H7 (cell line): ENCODE results near the gene MAD2L1. TPM values are rescaled to one million over a fixed set of nuclear protein-coding genes. Genes with fewer than 3 reads are reported as not detected.
"Not testable (repeated sequence)": the region's sequence is repeated elsewhere in the genome, so short reads cannot be mapped to it uniquely, and the experiment has no call there.

ENCODE experiments used
- DNase-seq: peaks from one replicate; pipeline ENCODE4 v3.0.0; 2012
- H3K27me3 ChIP-seq: 2 replicates; pipeline ENCODE4 v1.6.0; 2011; ENCODE audit warnings: mild to moderate bottlenecking, low read length; ENCODE audit not compliant: control insufficient read depth, insufficient read depth
- H3K36me3 ChIP-seq: replicated peaks from 2 replicates; pipeline ENCODE4 v1.5.1; 2011; ENCODE audit warnings: low read length; ENCODE audit not compliant: control insufficient read depth, insufficient read depth
- H3K4me3 ChIP-seq: 2 replicates; pipeline ENCODE4 v1.5.1; 2011; ENCODE audit warnings: low read depth, mild to moderate bottlenecking, control low read depth, low read length, moderate library complexity; ENCODE audit not compliant: insufficient read depth
- total RNA-seq: library from RNA; depleted of rRNA; stranded (reverse); fragments of >200 nt; shearing (Covaris generic); gene quantifications from 2 replicates; pipeline ENCODE4 v1.2.3, GENCODE V29; 2014; rRNA removed

The MAD2L1 gene
- 142 and 159 TPM in 2 replicates for total RNA-seq

GRCh38 chr4:120066517-120067340, at the start of gene MAD2L1:
Gene MAD2L1, minus strand, starts transcription at chr4:120066848. Its CDS starts 114 bp downstream, at chr4:120066734.
- Histone ChIP-seq H3K4me3 (peak within 1 kb of the TSS; percentile 86), H3K27me3 (no peaks in the 10 kb centered on the region), H3K36me3 (peaks cover 7% of the 10 kb centered on the region)
- peak; percentile 89 for DNase-seq

- Histone ChIP-seq H3K36me3 (no peaks in the 10 kb centered on the region), H3K27me3 (no peaks in the 10 kb centered on the region), H3K4me3 (no peak overlapping the region)
- DNase-seq: no peak
Observed at GRCh38 chr4:120111745-120112144, 45.1 kb upstream of the MAD2L1 start.

GRCh38 chr4:120109406-120109805, 42.8 kb upstream of the MAD2L1 start:
- H3K27me3 ChIP-seq: no peaks in the 10 kb centered on the region
- no peak overlapping the region for H3K4me3 ChIP-seq
- DNase-seq: no peak
- H3K36me3 ChIP-seq: no peaks in the 10 kb centered on the region

- no peak for DNase-seq
- H3K4me3 ChIP-seq: no peak overlapping the region
- H3K27me3 ChIP-seq: no peaks in the 10 kb centered on the region
- H3K36me3 ChIP-seq: no peaks in the 10 kb centered on the region
Observed at GRCh38 chr4:120105472-120105871, 38.8 kb upstream of the MAD2L1 start.

GRCh38 chr4:120096508-120097297, 30.1 kb upstream of the MAD2L1 start:
- no peak for DNase-seq
- no peaks in the 10 kb centered on the region for H3K36me3 ChIP-seq
- H3K4me3 ChIP-seq: no peak overlapping the region
- no peaks in the 10 kb centered on the region for H3K27me3 ChIP-seq

- H3K36me3 ChIP-seq: no peaks in the 10 kb centered on the region
- no peak overlapping the region for H3K4me3 ChIP-seq
- no peak for DNase-seq
- no peaks in the 10 kb centered on the region for H3K27me3 ChIP-seq
Observed at GRCh38 chr4:120088507-120088906, 21.9 kb upstream of the MAD2L1 start.

- H3K27me3 ChIP-seq, H3K4me3 ChIP-seq, H3K36me3 ChIP-seq, DNase-seq: not testable (repeated sequence)
Observed at GRCh38 chr4:120088066-120088465, 21.4 kb upstream of the MAD2L1 start.

GRCh38 chr4:120085705-120086104, 19.1 kb upstream of the MAD2L1 start:
- no peak for DNase-seq
- H3K36me3 ChIP-seq: no peaks in the 10 kb centered on the region
- H3K27me3 ChIP-seq: no peaks in the 10 kb centered on the region
- H3K4me3 ChIP-seq: no peak overlapping the region

- no peak for DNase-seq
- Histone ChIP-seq H3K4me3 (no peak overlapping the region), H3K27me3 (no peaks in the 10 kb centered on the region), H3K36me3 (no peaks in the 10 kb centered on the region)
Observed at GRCh38 chr4:120084327-120084726, 17.7 kb upstream of the MAD2L1 start.

- Histone ChIP-seq H3K36me3 (no peaks in the 10 kb centered on the region), H3K4me3 (no peak overlapping the region), H3K27me3 (no peaks in the 10 kb centered on the region)
- DNase-seq: no peak
Observed at GRCh38 chr4:120083152-120083551, 16.5 kb upstream of the MAD2L1 start.

GRCh38 chr4:120082251-120082650, 15.6 kb upstream of the MAD2L1 start:
- Histone ChIP-seq H3K4me3 (no peak overlapping the region), H3K27me3 (no peaks in the 10 kb centered on the region), H3K36me3 (no peaks in the 10 kb centered on the region)
- DNase-seq: no peak

- Histone ChIP-seq H3K36me3 (no peaks in the 10 kb centered on the region), H3K4me3 (no peak overlapping the region), H3K27me3 (no peaks in the 10 kb centered on the region)
- DNase-seq: no peak
Observed at GRCh38 chr4:120081726-120082125, 15.1 kb upstream of the MAD2L1 start.

GRCh38 chr4:120080533-120080932, 13.9 kb upstream of the MAD2L1 start:
- Histone ChIP-seq H3K36me3 (no peaks in the 10 kb centered on the region), H3K4me3 (no peak overlapping the region), H3K27me3 (no peaks in the 10 kb centered on the region)
- DNase-seq: no peak

GRCh38 chr4:120079839-120080520, 13.3 kb upstream of the MAD2L1 start:
- no peak for DNase-seq
- no peaks in the 10 kb centered on the region for H3K36me3 ChIP-seq
- no peaks in the 10 kb centered on the region for H3K27me3 ChIP-seq
- H3K4me3 ChIP-seq: no peak overlapping the region
